LoVo (cell line): Measurements from ENCODE around the gene RBMS3.

Source experiments
- DNase-seq: peaks from one replicate; pipeline ENCODE4 v3.0.0-alpha.2; 2016; ENCODE audit warnings: low spot score

Gene RBMS3

DNA sequence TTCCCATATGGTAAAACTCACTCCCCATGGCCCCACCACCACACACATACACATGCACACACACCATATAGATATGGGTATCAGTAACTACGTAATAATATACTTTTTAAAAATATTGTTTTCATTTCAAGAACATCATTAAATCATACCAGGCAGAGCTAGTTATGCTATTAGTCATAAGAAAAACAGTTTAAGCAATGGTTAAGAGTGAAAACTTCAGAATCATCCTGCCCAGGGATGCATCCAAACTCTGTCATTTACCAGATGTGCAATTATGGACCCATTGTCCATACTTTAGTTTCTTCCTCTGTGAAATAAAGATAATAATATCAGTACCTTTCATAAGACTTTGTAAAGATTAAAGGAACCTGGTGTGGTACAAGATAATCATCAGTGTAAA lies 608.3 kb downstream of the RBMS3 start:
- no peak for DNase-seq

DNA sequence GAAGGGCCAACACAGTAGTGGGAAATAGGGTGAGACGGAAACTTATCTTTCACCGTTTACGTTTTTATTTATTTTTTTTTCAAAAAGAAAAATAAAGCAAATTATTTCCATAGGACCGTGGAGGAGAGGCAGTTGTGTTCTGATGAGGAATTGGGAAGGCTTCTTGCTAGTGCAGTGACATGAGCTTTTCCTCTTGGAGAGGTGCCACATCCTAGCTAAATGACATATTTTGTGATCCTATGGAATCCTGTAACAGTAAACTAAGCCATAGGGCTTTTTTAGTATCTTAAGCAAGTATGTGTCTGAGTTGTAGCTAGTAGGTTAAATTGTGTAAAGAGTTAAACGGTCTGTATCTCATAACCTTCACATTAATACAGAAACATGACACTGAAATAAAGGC lies 609.9 kb downstream of the RBMS3 start:
- no peak for DNase-seq

- no peak for DNase-seq
Observed at GRCh38 chr3:29892976-29893554, 612.2 kb downstream of the RBMS3 start.

DNA sequence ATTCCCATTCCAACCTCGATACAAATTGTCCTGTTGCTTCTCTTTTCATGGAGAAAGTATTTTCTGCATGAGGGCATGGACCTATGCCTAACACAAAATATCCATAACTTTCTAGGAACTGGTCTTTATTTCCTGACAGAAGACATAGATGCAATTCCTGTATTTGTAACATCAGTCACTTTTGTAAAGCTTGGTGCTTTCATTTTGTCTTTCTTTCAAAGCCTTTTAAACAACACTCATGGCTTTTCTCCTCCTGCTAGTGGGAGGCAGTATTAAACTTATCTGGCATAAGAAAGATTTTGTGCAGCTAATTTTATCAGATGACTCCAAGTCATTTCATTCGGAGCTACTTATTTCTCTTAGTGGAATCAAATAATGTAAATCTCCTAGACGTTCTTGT lies 616.0 kb downstream of the RBMS3 start:
- no peak for DNase-seq

GRCh38 chr3:29898171-29898965 lies 617.5 kb downstream of the RBMS3 start:
- no peak for DNase-seq

DNA sequence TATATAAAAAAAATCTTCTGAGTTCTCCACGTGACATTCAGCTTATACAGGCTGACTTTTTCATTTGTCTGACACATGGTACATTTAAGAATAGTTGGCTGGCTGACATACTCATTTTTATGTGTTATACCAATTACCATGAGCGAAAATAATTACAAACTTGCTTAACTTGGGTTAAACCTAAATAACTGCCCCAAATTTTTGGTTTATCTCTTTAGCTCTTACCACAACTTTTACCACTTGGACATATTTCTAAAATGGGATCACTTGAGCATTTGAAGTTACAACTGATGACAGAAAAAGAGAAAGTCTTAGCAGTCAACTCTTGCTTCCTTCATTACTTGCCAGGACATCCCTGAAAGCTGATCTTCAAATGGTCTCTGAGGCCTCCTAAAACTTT lies 618.1 kb downstream of the RBMS3 start:
- no peak for DNase-seq

- no peak for DNase-seq
Observed at GRCh38 chr3:29901097-29901496, 620.2 kb downstream of the RBMS3 start.

DNA sequence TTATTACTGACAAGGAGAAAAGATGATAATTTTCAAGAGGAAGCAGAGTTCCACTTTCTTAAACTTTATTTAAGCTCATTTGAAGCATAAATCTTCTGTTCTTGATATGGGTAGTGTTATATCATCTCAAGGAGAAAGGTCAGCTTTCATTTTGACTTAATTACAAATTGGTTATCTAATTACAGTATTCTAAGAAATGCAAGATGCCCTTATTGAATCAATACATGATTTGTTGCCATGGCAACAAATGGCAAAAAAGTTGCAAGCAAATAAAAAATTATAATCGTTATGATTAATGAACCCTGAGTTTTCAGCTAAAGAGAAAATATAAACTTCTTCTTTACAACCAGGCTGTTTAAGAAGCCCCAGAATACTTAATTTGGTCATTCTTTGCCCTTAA lies 622.7 kb downstream of the RBMS3 start:
- no peak for DNase-seq

GRCh38 chr3:29906906-29907305 lies 626.0 kb downstream of the RBMS3 start:
- DNase-seq = no peak

GRCh38 chr3:29912600-29913288 lies 631.9 kb downstream of the RBMS3 start:
- DNase-seq = no peak

GRCh38 chr3:29914861-29915524 lies 634.1 kb downstream of the RBMS3 start:
- DNase-seq = no peak

DNA sequence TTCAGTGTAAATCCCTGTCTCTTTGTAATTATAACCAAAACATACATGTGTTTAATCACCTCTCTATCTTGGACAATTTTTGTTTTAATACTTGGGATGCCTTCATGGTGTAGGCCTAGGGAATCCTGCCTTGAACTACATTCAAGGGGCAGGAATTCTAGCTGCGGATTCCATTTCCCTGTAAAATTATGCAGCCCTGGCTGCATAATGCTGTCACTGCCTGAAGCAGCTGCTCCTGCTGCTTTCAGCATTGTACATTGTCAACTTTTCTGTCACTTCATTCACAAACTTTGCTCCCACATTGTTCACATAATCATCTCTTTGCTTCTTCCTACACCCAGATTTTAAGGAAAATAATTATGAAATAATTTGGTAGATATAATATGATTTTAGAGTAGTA lies 638.7 kb downstream of the RBMS3 start:
- DNase-seq = no peak

- DNase-seq = peak; percentile 25
Observed at GRCh38 chr3:29922992-29923746, 642.3 kb downstream of the RBMS3 start.

DNA sequence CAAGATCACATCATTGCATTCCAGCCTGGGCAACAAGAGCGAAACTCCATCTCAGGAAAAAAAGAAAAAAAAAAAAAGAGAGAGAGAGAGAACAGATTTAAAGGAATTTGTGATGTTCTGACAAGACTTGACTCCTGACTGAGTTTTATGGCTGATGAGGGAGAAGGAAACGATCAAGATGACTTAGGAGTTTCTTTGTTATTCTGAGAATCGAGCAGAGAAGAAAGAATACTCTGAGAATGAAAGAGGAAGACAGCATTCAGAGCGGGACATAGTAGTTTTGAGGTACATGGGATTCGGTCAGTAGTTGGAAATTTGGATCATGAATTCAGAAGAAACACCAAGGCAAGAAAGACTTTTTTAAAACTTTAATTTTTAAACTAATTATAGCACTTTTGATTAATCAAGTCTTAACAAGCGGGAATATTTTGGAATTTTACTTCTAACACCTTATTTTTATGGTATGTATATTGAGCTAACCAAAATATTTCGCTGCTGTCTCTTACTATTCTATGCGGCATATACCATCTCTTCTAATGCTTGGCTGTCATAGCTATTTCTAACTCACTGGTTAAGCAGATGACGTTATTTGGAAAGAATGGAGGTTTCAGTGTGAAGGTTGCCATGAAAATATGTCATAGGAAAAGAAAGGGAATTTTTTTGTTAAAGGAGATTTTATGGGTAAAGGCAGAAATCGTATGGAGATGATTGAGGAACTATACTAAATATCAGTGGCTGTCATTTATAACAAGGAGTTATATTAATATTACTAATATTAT lies 644.1 kb downstream of the RBMS3 start:
- no peak for DNase-seq

- no peak for DNase-seq
Observed at GRCh38 chr3:29926378-29926777, 645.5 kb downstream of the RBMS3 start.

GRCh38 chr3:29932696-29933325 lies 651.9 kb downstream of the RBMS3 start:
- DNase-seq = no peak

DNA sequence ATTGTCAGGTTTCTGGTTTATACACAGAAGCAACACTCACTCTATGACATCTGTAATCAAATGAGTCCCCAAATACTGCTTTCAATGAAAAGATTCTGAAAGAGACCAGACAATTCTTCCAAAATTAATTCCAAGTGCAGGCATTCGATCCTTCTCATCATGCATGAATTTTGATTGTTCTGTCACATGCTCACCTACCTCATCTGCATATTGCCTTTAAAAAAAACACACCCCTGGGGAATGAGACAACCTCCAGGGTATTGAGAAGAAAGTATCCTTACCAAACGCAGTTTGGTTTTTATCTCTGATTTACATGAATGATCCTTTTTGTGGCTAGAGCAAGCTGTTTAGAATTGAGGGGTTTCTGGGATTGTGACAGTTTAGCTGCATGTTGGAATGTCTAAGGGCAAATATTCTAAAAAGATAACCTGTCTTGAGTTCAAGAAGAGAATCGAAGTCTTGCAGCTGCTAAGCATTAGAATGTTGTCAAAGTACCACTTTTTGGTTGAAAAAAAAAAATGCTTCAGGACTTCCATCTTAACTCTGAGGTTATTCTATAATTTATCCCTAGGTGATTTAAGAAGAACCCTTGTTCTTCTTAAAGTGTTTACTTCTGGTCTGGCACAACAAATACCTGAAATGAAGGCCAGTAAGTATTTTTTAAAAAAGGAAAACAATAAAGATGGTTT lies 653.1 kb downstream of the RBMS3 start:
- no peak for DNase-seq

GRCh38 chr3:29934751-29935150 lies 653.9 kb downstream of the RBMS3 start:
- no peak for DNase-seq

- DNase-seq = no peak
Observed at GRCh38 chr3:29936054-29936453, 655.2 kb downstream of the RBMS3 start.

GRCh38 chr3:29936766-29937165 lies 655.9 kb downstream of the RBMS3 start:
- DNase-seq = no peak
